GM12891 (cell line): Measurements from ENCODE around the gene BCL7A.

Experiments
- PAX5 ChIP-seq: IDR thresholded peaks from 2 replicates; pipeline ENCODE4 v1.6.1; 2011; ENCODE audit warnings: low read length, moderate library complexity, mild to moderate bottlenecking; ENCODE audit not compliant: insufficient read depth, severe bottlenecking
- POLR2A ChIP-seq: IDR thresholded peaks from 2 replicates; pipeline ENCODE4 v1.6.1; 2011; ENCODE audit warnings: low read depth, low read length, control low read depth
- POLR2AphosphoS5 ChIP-seq: IDR thresholded peaks from 2 replicates; pipeline ENCODE4 v1.6.1; 2011; ENCODE audit warnings: low read depth, low read length, control low read depth
- POU2F2 ChIP-seq: IDR thresholded peaks from 2 replicates; pipeline ENCODE4 v1.6.1; 2011; ENCODE audit warnings: low read depth, mild to moderate bottlenecking, control low read depth, low read length, moderate library complexity
- SPI1 ChIP-seq: IDR thresholded peaks from 2 replicates; pipeline ENCODE4 v1.6.1; 2011; ENCODE audit warnings: low read depth, low read length, control low read depth
- TAF1 ChIP-seq: IDR thresholded peaks from 2 replicates; pipeline ENCODE4 v1.6.1; 2011; ENCODE audit warnings: low read depth, low read length, control low read depth

DNA sequence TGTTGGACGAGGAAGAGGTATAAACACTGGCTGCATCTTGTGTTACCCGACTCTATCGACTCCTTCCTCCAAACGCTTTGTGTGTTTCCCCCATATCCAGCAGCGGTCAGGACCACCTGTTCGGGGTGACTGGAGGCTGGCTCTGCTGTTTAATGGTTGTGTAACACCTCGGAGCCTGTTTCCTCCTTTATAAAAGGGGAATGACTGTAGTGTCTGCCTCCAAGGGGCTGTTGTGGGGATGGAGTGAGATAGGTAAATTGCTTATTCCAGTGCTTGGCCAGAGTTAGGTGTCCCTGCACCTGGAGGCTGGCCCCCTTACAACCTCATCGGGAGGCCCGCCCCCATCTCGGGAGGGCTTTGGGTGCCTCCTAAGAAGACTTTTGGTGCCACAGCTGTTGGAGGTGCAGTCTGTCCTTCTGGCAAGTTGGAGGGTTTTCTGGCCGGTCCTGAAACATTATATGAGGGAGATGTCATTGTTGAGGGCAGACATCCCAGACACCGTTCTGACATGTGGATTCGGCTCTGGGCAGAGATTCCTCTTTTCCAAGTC is 57.9 kb downstream of the BCL7A start:
- TF ChIP-seq POLR2A (no peak), TAF1 (no peak), PAX5 (no peak), POLR2AphosphoS5 (no peak), SPI1 (no peak), POU2F2 (no peak)
